GM19035 (cell line): Measurements from ENCODE around the gene DNAJC16.
"Not testable (repeated sequence)": the region's sequence is repeated elsewhere in the genome, so short reads cannot be mapped to it uniquely, and the experiment has no call there.

ENCODE experiments used
- ATAC-seq: cut with Tn5 transposase; IDR thresholded peaks from one replicate; pipeline ENCODE4 v1.9.1; 2021; ENCODE audit not compliant: unreplicated experiment

Gene DNAJC16

DNA sequence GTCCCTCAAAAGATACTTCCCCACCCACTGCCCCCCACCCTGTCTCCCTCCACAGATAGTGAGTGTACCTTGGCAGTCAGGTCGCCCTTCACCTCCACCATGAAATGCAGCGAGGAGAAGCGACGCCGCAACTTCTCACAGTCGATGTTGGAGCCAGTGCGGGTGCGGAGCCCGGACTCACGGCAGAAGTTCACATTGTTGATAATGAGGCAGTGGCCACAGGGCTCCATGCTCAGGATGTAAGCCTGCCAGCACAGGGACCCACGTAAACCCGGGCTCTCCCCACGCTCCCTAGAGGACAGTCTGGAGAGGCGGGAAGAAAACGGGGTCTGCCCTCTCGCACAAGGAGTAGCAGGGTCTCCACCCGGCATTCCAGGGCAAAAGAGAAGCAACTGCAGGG, 19.8 kb upstream of the DNAJC16 start:
- no peak for ATAC-seq

DNA sequence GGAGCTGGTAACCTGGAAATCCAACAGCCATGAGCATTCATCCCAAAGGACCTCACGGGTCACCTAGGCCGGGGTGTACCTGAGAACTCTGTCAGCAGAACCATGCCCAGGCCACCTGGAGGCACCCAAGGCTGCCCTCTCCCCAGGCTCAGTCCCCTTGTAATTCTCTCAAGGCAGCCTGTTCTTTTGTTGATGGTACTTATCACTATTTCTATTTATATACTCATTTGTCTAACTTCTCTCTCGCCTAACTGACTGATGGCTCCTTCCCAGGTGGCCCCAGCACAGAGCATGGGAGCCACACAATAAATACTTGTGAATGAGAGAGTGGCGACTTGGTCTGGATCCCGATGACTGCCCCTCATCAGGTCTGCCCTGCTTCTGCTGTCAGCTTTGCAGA, 19.4 kb upstream of the DNAJC16 start:
- ATAC-seq = no peak

DNA sequence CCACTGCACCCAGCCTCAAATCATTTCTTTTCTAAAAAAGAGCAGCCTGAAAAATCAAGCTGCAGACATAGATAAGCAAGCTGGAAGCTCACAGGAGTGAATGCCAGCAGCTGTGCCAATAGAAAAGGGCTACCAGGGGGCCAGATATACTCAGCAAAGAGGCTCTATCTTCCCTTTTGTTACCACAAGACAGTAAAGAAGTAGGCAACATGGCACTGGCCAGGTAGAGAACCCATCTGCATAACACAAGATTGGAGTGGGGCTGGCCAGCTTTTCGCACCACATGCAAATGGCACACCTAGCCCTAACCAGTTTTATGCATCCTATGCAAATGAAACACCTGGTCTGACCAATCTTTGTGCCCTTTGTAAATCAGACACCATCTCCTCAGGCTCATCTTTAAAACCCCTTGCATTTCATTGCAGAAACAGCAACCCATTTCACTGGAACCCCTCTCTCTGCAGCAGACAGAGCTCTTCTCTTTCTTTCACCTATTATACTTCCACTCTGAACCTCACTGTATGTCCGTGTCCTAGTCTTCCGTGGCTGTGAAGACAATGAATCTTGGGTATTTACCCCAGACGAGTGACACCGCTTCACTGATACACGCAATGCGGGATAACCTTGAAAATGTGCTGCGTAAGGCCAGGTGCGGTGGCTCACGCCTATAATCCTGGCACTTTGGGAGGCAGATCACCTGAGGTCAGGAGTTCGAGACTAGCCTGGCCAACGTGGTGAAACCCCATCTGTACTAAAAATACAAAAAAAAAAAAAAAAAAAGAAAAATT, 17.8 kb upstream of the DNAJC16 start:
- no peak for ATAC-seq

DNA sequence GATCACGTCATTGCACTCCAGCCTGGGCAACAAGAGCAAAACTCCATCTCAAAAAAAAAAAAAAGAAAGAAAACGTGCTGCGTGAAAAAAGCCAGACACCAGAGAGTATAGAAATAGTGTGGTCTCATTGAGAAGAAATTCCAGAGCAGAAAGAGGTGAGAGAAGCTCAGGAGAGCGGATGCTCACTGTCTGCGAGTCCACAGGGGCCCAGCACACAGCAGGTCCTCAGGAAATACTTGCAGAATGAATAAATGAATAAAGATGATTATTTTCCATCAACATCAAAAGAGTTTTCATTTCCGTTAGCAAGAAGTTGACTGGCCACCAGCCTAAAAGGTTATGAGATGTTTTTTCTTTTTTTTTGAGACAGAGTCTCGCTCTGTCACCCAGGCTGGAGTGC, 17.1 kb upstream of the DNAJC16 start:
- ATAC-seq = no peak

DNA sequence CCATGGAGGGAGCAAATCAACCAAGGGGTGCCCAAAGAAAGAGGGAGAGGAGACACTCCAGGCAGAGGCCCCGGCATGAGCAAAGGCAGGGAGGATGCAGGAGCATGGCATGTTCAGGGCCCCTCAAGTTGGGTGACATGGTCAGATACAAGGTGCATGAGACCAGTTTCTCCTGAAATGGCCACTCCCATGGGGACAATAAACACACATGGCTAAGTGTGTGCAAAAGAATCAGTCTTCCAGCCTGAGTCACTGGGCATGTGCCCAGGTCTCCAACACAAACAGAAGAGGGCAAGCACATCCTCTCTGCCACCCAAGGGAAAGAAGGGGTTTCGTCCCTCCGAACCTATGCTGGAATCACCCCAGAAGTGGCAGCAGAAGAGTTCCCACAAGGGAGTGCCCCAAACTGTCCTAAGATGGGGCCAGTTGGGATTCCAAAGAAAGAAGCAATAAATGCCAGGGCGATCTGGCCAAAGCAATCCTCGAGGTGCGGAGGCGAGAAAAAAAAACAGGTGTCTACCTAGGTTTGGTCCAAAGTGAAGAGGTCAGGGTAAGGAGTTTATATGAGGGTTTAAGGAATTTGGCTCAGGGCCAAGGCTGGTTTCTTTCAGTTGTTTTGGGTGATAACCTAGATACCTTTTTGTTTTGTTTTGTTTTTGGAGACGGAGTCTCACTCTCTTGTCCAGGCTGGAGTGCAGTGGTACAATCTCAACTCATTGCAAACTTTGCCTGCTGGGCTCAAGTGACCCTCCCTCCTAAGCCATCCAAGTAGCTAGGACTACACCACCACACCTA, 15.8 kb upstream of the DNAJC16 start:
- no peak for ATAC-seq

DNA sequence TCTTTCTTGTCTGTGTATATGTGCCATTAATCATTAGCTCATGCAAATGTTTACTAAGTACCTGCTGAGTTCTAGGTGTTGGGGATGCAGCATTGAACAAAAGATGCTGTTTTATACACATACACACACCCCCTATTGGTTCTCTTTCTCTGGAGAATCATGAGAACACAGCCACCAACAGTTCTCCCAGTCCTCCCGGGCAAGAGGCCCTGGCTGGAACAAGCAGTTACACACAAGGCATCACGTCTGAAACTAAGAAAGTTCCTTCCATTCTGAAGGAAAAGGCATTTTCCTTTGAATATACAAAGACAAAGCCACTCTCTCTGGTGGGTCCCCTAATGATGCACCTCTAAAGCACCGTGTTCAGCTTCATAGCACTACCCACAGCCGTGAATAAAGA, 13.5 kb upstream of the DNAJC16 start:
- no peak for ATAC-seq

DNA sequence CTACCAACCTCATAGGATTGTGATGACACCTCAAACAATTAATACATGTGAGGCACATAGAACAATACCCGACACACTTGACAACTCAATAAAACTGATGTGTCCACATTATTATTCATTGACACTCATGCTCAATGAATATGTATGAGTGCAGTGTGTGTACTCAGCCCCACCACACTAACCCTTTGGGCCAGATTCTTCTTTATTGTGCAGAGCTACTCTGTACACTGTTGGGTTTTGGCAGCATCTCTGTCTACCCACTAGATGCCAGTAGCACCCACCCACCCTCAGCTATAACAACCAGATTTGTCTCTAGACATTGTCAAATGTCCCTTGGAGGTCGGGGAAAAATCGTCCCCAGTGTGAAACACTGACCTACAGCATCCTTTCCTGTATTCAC, 12.7 kb upstream of the DNAJC16 start:
- no peak for ATAC-seq

DNA sequence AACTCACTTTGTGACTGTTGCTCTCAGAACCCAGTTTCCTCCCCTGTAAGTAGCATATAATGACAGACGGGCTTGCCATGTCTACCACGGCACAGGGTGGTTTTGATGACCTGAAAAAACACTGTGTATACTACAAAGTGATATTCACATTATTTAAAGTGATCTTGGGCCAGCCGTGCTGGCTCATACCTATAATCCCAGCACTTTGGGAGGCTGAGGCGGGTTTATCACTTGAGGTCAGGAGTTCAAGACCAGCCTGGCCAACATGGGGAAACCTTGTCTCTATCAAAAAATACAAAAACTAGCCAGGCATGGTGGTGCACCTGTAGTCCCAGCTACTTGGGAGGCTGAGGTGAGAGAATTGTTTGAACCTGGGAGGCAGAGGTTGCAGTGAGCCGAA, 12.1 kb upstream of the DNAJC16 start:
- not testable (repeated sequence) for ATAC-seq

DNA sequence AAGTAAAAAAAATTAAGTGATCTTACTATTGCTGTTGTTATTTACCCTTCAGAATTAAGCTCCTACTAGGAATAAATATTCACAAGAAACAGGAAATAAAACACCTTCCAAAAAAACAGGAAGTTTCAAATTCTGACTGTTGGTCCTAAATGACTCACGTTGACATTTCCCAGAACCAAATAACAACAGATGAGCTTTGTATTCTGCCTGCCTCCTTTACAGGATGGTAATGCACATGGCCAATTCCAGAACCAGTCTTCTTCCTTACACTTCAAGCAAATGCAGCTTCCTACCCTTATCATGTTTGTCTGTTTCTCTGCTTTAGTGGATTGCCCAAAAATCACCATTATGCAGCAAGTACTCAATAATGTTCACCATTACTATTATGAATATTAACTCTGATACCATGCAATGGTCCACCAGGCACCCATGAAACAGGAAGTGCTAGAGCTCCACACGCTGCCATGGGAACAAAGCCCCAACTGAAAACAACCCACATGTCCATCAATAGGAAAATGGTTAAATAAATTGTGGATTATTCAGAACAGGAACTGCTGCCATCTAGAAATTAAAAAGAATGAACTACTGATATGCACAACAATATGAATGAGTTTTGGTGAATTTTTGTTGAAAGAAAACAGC, 11.5 kb upstream of the DNAJC16 start:
- ATAC-seq = no peak

DNA sequence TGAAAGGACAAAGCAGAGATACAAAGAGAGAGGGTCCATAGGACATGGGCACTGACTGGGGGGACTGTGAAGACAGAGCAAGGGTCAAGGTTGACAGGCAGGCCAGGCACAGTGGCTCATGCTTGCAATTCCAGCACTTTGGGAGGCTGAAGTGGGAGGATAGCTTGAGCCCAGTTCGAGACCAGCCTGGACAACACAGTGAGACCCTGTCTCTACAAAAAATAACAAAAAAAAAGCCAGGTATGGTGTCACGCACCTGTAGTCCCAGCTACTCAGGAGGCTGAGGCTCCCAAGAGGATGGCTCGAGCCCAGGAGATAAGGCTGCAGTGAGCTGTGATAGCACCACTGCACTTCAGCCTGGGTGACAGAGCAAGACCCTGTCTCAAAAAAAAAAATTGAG, 7.0 kb upstream of the DNAJC16 start:
- no peak for ATAC-seq

DNA sequence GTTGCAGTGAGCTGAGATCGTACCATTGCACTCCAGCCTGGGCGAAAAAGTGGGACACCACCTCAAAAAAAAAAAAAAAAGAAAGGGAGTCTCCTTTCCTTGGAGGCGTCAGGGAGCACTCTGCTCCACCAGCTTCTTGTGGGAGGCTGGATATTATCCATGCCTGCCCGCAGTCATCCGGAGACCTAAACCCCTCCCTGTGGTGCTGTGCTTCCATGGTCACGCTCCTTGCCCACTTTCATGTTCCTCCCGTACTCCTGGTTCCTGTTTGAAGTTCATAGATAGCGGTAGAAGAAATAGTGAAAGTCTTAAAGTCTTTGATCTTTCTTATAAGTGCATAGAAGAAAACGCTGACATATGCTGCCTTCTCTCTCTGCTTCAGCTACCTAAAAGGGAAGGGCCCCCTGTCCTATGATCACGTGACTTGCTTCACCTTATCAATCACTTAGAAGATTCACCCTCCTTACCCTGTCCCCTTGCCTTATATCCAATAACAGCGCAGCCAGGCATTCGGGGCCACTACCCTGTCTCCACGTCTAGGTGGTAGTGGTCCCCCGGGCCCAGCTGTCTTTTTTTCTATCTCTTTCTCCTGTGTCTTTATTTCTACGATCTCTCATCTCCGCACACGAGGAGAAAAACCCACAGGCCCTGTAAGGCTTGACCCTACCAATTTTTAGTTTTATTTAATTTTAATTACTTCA, 5.3 kb upstream of the DNAJC16 start:
- not testable (repeated sequence) for ATAC-seq

DNA sequence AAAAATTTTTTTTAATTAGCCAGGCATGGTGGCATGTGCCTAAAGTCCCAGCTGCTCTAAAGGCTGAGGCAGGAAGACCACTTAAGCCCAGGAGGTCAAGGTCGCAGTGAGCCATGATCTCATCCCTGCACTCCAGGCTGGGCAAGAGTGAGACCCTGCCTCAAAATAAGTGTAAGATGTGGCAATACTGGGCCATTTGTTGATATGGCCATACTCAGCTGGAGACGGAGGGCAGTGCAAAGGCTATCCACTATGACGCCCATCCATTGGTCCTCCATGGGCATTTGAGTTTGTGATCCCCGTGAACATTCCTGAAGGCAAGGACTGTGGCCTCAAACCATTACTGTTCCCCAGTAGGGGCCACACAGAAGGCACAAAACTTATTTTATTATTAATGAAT, 4.1 kb upstream of the DNAJC16 start:
- ATAC-seq = no peak

DNA sequence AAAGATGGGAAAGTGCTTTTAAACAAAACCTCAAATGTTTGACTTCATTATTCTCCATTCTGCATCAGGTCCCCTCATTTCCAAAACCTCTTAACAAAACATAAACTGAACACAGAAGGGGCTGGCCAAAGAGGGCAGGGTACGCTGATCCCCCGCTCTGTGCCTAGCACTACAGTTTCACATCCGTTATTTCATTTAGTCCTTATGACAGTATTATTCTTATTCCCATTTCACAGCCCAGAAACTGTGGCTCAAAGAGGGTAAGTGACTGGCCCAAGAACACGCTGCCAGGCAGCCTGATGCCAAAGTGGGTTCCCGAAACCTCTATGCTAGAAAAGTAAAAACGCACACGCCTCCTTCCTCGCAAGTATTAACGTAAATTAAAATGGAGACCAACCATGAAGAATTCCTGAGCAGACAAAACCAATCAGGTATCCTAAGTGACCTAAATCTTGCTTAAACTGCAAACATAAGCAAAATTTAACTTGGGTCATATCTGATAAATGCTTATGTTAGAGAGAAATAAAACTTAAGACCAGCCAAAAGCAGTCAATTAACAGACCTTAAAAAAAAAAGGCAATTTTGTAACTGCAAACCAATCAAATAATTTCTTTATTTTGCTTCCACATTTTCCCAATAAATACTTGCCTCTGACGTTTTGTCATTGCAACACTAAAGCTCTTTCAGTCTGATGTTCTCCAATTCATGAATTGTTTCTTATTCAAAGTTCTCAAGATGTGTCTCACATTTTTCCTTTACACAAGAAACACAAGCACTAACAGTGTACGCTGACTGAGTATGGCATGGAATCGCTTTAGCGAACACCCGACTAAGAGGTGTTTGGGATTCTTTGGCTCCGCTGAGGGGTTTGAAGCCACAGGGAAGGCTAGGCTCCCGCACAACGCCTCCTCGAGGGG, 3.3 kb upstream of the DNAJC16 start:
- ATAC-seq = no peak

DNA sequence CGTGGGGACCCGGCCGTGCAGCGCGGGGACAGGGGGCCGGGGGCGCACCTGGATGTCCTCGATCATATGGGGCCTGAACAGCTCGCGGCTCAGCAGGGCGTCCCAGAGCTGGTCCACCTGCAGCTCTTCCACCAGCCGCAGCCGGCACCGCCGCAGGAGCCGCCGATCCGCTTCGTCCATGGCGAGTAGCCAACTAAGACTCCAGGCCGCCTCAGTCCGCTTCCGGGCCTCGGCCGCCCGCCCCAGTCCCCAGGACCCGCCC, 2.7 kb upstream of the DNAJC16 start, which contains the start of gene CASP9:
TSS of gene CASP9 (minus strand) at position 195 of the 262 bp plus-strand sequence. CDS start at position 180, 15 bp downstream.
- no peak for ATAC-seq

DNA sequence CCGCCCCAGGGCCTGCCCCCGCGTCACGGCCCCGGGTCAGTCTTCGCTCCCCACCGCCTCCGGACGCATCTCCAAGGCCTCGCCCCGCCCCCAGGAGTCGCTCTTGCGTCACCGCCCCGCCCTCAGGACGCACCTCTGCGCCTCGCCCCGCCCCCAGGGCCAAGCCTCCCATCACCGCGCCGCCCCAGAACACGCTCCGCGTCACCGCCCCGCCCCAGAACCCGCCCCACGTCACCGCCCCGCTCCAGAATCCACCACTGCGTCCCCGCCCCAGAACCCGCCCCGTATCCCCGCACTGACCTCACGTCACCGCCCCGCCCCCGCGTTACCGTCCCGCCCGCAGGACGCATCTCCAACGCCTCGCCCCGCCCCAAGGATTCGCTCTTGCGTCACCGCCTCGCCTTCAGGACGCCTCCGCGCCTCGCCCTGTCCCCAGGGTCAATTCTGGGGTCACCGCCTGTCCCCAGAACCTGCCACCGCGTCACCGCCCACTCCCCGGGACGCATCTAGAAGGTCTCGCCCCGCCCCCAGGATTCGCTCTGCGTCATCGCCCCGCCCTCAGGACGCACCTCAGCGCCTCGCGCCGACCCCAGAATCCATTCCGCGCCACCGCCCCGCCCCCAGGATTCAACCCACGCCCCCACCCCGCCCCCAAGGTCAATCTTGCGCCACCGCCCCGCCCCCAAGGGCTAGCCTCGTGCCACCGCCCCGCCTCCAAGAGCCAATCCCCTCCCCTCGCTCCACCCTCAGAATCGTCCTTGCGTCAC, 2.2 kb upstream of the DNAJC16 start:
- ATAC-seq = peak; percentile 48

DNA sequence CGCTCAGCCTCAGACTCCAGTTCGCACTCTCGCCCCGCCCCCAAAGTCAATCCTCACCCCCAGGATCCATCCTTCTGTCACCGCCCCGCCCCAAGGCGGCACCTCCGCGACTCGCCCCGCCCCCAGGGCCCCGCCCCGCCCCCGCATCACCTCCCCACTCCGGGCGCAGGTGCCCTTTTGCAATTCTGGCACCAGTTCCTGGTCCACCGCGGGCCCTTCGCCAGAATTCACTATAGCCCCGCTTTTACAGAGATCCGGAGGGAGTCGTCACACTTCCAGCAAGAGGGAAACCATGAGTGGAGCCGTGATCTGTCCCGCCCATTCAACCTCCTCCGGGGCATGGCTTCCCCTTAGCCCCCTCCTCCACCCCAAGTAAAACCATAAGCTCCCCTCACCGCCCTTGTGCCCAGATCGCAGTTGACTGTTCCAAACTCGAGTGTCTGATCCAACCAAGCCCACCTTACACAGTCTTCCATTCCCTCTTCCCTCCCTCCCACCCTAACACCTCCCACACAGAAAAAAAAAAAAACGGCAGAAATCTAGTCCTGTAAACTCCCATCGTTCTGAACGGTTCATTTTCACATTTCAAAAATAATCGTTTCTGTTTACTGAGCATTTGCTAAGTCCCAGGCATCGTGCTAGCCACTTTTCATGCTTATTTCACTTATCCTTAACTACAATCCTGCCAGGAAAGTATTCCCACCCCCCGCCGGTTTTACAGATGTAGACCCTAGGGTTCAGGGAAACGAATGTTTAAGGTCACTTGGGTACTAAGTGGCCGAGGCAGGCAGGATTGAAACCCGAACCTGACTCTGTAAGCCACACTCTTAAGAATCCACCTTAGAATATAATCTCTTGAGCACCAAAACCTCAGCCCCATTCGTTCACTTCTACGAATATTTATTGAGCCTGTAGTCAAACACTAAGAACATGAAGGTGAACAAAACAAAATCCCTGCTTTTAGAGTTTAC, 1.3 kb upstream of the DNAJC16 start:
- peak; percentile 35 for ATAC-seq

DNA sequence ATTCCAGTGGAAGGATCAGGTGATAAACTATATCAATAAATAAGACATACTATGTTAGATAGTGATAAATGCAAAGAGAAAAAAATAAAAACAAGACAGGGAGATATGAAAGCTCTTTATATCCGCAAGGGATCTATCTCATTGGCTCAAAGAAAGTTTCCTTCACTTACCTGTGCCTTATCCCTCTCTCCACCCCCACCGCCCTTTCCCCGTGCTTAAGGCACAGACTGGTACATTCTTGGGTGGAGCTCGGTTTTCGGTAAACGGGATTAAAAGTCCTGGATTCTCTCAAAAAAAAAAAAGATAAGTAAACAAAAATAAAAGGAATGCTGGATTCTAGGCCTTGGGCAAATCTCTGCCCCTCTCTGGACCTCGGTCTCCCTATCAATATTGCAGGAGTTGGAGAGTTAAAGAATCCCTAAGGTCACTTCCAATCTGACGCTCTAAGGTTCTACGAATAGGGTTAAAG, 593 bp upstream of the DNAJC16 start:
- no peak for ATAC-seq

DNA sequence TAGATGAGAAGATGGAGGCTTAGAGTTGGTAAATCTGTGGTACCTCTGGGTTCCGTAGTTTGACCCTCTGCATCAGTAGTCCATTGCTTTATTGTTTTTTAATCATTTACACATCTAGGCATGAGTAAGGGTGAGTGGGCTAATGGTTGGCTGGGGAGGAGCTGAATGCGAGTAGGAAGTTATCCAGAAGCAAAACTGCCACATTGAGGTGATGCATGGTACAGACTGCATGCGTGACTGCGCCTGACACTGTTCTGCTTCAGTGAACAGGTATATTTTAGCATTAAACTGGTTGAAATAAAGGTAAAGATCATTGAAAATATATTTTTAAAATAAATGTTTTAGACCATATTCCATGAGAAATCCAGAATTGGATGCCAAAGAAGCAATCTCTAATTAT, 4.4 kb downstream of the DNAJC16 start:
- ATAC-seq = no peak
